ENCODE data around the gene MYO1E.

- TF ChIP-seq, protein P1, sequence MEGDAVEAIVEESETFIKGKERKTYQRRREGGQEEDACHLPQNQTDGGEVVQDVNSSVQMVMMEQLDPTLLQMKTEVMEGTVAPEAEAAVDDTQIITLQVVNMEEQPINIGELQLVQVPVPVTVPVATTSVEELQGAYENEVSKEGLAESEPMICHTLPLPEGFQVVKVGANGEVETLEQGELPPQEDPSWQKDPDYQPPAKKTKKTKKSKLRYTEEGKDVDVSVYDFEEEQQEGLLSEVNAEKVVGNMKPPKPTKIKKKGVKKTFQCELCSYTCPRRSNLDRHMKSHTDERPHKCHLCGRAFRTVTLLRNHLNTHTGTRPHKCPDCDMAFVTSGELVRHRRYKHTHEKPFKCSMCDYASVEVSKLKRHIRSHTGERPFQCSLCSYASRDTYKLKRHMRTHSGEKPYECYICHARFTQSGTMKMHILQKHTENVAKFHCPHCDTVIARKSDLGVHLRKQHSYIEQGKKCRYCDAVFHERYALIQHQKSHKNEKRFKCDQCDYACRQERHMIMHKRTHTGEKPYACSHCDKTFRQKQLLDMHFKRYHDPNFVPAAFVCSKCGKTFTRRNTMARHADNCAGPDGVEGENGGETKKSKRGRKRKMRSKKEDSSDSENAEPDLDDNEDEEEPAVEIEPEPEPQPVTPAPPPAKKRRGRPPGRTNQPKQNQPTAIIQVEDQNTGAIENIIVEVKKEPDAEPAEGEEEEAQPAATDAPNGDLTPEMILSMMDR (conservative IDR thresholded peaks at IDR 0.05; ENCODE audit: low read depth, low read length): no peak
- TF ChIP-seq EZH2 (IDR thresholded peaks at IDR 0.05; ENCODE audit: low read length, unreplicated experiment): no peak
- TF ChIP-seq EZH2phosphoT487 (IDR thresholded peaks at IDR 0.05; ENCODE audit: borderline replicate concordance, low read length): no peak
Observed at GRCh38 chr15:59295261-59296001, 77.2 kb downstream of the MYO1E start.
